Muscle of back (tissue), 11 donors: ENCODE data around the gene DUSP8. TPM values are rescaled to one million over a fixed set of nuclear protein-coding genes. Genes with fewer than 3 reads are reported as not detected.

Experiments used
- DNase-seq, 3 donors: peaks; one replicate each; pipeline versions ENCODE4 v3.0.0 to v3.0.0-alpha.2; 2013
- polyA plus RNA-seq, 10 donors: library from polyadenylated mRNA; unstranded; fragments of 120-200 nt; gene quantifications; one replicate each; pipeline ENCODE4 v1.2.1, GENCODE V29; 2013; ENCODE audit not compliant: insufficient read length in 10 of 10

Gene DUSP8
- polyA plus RNA-seq, 10 donors: 7.9 to 39.8 (median 19.0) TPM

DNA sequence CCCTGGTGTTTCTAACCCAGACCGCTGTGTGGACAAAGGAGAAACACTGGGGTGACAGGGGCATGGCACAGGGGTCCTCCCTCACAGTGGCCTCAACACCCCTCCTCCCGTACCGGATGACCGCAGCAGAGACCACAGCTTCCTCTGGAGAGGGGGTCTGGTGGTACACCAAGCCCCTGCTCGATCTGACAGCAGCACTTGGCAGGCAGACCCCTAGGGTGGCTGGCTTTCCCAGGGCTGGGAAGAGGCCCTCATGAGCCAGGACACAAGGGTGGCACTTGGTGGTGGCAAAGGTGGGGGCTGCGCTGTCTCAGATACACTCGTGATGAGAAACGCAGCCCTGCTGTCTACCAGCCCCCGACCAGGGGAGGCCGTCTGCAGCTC lies 38.7 kb downstream of the DUSP8 start:
- DNase-seq: no peak

DNA sequence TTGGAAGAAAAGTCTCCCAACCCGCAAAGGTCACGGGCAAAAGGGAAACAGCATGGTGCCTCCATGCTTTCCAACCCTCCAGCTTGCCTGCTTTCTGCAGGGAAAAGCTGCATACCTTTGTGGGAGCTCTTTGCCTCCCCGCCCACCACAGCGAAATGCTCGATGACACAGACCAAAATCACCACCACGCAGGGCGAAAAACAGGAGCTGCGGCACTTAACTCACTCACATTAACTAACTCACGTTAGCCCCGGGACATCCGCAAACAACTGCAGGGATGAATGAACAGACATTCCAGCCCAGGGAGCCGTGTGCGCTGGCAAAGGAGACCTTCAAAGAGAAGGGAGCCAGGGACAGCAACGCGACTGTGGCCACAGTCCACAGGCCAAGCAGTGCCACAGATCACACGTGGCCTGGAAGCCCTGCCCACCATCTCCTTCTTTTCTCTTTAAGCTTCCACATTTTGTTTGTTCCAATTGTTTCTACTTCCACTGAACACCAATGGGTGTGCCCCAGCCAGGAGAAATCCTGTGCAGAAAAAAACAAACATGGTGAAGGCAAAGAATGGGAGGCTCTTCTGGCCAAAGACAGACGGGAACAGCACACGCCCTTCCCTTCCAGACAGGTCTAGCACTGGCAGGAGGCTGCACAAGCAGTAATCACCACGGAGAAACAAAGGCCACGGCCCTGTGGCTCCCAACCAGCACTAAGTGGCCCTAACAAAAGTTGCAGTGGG lies 39.3 kb downstream of the DUSP8 start:
- DNase-seq: no peak

DNA sequence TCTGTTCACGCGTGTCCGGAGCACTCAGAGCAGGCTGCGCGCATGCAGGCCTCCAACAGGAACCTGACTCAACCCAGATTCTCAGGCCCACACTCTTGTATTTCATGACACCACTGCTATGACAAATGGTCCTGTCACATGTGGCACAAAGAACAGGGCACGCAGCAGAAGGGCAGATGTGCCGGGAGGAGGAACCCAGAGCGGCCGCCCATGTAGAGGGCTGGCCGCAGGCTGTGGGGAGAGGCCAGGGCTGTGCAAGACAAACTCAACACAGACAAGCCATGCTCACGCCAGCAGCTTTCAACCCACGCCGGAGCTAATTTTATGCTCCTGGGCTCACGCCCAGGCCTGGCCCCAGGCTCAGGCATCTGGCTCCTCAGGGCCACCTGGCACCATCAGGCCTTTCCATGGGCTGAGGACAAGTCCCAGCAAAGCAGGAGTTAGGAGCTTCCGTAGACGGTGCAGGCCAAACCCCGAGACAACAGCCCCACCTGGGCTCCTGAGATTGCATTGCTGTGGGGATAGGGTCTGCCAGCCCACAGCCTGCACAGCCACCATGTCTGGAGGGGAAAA lies 40.0 kb downstream of the DUSP8 start:
- DNase-seq: peak; percentile 56 to 76 (median 72)

GRCh38 chr11:1531449-1532013 lies 40.5 kb downstream of the DUSP8 start:
- no peak for DNase-seq

GRCh38 chr11:1530686-1531448 lies 41.2 kb downstream of the DUSP8 start:
- no peak for DNase-seq

- DNase-seq: no peak
Measured at GRCh38 chr11:1529774-1530173, 42.3 kb downstream of the DUSP8 start.

DNA sequence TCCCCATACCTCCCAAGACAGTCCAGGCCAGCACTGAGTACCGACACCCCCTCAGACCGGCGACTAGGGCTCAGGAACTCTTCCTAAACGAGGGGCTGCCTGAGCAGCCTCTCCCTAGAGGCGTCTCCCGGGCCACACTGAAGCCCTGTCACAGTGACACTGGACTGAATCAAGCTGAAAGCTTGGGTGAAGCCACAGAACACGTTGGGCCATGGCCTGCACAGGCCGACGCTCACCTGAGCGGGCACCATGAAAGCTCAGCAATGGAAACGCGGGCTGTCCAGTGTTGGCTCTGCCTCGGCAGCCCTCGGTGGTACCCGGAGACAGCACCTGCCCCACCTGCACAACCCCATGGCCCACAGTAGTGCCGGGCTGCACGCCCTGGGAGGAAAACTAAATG lies 42.8 kb downstream of the DUSP8 start:
- DNase-seq: no peak

- no peak for DNase-seq
Measured at GRCh38 chr11:1528710-1529109, 43.4 kb downstream of the DUSP8 start.

- DNase-seq: no peak
Measured at GRCh38 chr11:1526785-1527184, 45.3 kb downstream of the DUSP8 start.

- DNase-seq: no peak
Measured at GRCh38 chr11:1523779-1524178, 48.3 kb downstream of the DUSP8 start.

DNA sequence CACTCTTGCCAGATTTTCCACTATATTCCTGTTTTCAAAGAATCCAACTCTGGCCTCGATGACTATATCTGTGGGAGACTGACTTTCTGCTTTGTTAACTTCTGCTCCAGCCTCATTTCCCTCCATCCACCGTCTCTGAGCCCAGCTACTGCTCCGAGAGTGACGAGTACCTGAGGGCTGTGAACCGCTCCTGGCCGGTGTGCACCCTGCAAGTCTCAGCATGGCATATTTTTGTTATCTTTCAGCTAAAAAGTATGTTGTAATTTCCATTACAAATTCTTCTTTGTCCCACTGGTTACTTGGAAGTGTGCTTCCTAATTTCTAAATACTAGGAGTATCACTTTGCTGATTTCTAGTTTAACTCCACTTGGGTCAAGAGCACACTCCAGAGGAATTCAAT lies 49.0 kb downstream of the DUSP8 start:
- no peak for DNase-seq

GRCh38 chr11:1522081-1522424 lies 50.0 kb downstream of the DUSP8 start:
- DNase-seq: no peak

GRCh38 chr11:1521382-1522080 lies 50.5 kb downstream of the DUSP8 start:
- DNase-seq: no peak

GRCh38 chr11:1520663-1521267 lies 51.3 kb downstream of the DUSP8 start:
- peak in 1 of 3 donors; percentile 13 for DNase-seq

- DNase-seq: no peak
Measured at GRCh38 chr11:1520209-1520662, 51.8 kb downstream of the DUSP8 start.

GRCh38 chr11:1519028-1520010 lies 52.8 kb downstream of the DUSP8 start:
- no peak for DNase-seq

- DNase-seq: no peak
Measured at GRCh38 chr11:1518301-1518700, 53.8 kb downstream of the DUSP8 start.

DNA sequence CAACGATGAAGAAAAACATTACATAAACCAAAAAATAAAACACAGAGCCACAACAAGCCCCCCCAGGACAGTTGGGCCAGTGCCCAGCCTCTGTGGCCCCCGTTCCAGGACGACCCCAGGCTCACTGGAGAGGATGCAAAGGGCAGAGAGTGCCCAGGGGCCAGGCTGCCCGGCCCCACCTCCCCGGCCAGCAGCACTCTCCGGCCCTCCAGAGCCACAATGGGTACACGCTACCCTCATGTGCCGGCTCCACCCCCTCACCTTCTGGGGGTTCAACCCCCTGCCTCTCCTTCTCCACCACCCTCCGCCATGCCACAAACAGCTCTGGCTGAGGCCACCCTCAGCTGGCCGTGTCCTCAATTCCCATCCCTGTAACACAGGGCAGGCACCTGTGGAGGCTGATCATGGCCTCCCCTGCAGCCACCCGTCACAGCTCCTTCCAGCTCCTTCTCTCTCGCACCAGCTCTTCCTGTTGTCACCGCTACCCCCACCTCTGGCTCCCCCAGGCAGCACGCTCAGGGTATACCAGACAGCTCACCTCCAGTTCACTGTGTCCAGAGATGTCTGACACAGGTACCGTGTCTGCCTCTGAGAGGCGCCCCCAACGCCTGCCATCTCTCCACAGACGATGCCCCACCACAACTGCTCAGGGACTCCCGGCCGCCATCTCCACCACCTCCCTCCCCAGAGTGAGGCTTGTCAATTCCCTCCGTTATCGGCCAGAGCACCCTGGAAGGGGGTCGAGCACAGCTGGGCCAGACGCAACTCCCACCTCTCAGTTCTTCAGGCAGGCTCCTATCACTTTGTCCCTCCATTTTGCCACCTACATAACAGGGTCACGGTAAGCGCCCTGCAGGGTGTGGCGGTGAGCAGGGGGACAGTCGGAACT lies 54.7 kb downstream of the DUSP8 start:
- DNase-seq: no peak
